GM19468 (cell line): ENCODE results near the gene RPP25L.

Experiments
- ATAC-seq: cut with Tn5 transposase; IDR thresholded peaks from one replicate; pipeline ENCODE4 v1.9.1; 2021; ENCODE audit warnings: mild to moderate bottlenecking, moderate library complexity, moderate number of reproducible peaks; ENCODE audit not compliant: unreplicated experiment; ENCODE audit errors: extremely low read depth

RPP25L gene

GRCh38 chr9:34588671-34589635 lies 22.9 kb downstream of the RPP25L start:
- no peak for ATAC-seq

DNA sequence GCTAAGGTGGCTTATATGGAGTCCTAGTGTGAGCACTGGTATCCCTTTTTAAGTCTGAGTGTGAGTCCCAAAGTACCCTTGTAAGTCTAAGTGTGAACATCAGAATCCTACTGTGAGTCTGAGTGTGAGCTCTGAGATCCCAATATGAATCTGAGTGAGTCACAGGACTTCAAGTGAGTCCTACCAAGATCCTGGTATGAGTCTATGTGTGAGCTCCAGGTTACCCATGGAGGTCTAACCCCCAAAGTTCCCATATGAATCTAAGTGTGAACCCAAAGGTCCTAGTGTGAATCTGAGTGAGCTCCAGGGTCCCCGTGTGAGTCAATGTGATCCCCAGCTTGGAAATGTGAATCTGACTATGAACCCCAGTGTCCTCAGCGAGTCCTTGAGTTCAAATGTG lies 24.6 kb downstream of the RPP25L start:
- ATAC-seq, result no peak

- ATAC-seq, result no peak
These were observed 25.8 kb downstream of the RPP25L start for GRCh38 chr9:34585946-34586669.

DNA sequence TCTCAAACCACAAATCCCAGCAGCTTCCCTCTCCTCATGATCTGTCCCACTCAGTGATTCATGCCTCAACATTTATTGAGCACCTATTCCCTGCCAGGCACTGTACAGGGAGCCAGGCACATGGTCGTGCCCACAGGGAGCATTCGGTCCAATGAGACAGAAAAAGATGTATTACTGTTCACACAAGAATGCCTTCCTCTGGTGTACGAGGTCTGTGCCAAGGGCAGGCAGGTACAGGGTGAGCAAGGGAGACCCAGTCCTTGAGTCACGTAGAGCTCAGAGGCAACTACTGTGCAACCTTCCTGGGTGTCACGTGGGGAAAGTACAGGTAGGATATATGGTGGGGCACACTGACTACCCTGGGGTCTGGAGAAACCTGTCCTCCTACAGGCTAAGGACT lies 26.9 kb downstream of the RPP25L start:
- no peak for ATAC-seq

DNA sequence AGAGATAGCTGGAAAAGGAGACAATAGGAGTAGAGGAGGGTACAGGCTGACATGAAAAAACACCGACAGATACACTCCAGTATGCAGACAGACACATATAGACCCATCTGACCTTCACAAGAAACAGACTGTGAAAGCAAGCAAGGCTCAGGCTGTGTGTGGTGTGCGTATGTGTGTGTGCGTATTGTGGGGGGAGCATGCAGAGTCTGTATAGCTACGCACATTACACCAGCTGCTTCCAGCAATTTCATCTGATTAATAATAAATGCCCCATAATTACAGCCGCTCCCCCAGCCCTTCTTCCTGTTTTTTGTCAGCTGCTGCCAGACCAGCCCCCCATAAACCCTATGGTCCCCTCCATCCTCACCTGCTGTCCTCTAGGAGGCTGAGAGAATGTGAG lies 29.1 kb downstream of the RPP25L start:
- ATAC-seq, result no peak

DNA sequence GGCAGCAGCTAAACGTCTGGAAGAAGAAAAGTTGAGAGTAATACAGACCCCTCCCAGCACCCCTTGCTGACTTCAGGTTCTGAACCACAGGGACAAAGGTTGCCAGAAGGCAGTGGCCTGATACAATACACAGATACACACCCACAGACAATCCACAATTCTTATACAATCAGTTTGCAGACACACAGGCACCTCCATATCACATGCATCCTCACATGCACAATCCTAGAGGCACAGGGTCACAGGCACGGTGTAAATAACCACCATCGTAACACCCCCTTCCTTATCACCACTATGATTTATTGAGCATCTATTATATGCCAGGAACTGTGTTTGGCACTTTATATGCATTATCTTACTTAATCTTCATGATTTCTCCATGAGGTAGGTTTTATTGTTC lies 30.6 kb downstream of the RPP25L start:
- ATAC-seq, result no peak

DNA sequence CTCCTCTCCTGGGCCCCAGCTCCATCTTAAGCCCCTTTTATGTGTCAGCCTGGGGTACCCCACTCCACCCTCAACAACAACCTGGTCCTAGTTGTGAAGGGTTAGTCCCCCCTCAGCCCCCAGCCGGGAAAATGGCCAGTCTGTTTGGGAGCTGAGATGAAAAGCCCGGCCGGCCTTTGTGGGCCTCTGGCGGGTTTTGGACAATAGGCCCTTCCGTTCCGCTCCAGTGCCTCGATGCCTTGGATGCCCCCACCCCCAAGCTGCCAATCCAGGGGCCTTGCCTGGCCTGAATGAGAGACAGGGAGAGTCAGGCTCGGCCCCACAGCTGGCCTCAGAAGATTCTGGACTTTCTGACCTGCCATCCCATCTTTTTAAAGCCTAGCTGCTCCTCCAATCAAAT lies 31.5 kb downstream of the RPP25L start:
- no peak for ATAC-seq

- no peak for ATAC-seq
These were observed 32.1 kb downstream of the RPP25L start for GRCh38 chr9:34579808-34580163.

DNA sequence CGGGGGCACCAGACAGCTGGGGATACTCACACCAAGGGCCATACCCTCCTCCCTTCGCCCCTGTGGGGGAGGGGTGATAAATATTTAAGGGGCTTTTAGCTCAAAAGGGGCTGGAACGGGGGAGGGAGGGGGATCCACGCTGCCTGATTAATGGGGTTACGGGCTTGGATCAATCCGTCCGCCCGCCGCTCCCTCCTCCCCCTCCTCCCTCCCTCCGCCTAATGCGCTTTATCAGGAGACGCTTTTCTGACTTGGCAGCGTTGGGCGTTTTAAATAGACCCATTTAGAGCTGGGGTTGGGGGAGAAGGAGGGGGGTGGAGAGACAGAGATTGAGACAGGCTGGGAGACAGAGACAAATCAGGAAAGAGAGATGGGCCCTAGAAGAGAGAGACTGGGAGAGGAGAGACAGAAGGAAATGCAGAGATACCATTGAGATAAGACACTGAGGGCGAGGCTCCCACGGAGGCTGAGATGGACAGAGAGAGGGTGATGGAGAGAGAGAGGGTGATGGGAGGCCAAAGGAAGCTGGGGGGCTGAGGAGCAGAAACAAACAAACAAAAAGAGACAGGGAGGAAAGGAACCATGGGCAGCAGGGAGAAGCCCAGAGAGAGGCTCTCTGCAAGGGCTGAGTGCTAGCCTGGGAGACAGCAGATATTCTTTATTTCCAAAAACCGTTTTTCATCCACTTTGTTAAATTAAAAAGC lies 32.6 kb downstream of the RPP25L start:
- no peak for ATAC-seq

- ATAC-seq, result no peak
These were observed 33.4 kb downstream of the RPP25L start for GRCh38 chr9:34578241-34579103.

- no peak for ATAC-seq
These were observed 34.3 kb downstream of the RPP25L start for GRCh38 chr9:34577400-34578240.

GRCh38 chr9:34576597-34577399 lies 35.1 kb downstream of the RPP25L start:
- ATAC-seq, result no peak

GRCh38 chr9:34575862-34576596 lies 35.9 kb downstream of the RPP25L start:
- no peak for ATAC-seq

GRCh38 chr9:34575241-34575640 lies 36.7 kb downstream of the RPP25L start:
- no peak for ATAC-seq

DNA sequence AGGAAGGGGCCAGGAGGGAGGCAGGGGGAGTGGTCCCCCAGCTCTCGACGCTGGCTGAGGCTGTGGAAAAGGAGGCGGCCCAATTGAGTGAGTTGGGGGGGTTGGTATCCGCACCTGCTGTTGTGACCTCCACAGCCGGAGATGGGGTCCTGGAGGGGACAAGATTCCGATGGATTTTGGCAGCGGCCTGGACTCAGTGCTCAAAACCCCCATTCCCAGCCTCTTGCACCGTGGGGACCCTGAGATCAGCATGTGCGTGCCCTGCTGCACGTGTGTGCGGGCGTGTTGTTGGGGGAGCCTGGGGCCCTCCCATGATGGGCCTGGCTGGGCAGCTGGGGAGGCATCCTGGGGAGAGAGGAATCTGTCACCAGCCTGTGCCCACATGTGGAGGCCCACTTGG lies 37.3 kb downstream of the RPP25L start:
- no peak for ATAC-seq

DNA sequence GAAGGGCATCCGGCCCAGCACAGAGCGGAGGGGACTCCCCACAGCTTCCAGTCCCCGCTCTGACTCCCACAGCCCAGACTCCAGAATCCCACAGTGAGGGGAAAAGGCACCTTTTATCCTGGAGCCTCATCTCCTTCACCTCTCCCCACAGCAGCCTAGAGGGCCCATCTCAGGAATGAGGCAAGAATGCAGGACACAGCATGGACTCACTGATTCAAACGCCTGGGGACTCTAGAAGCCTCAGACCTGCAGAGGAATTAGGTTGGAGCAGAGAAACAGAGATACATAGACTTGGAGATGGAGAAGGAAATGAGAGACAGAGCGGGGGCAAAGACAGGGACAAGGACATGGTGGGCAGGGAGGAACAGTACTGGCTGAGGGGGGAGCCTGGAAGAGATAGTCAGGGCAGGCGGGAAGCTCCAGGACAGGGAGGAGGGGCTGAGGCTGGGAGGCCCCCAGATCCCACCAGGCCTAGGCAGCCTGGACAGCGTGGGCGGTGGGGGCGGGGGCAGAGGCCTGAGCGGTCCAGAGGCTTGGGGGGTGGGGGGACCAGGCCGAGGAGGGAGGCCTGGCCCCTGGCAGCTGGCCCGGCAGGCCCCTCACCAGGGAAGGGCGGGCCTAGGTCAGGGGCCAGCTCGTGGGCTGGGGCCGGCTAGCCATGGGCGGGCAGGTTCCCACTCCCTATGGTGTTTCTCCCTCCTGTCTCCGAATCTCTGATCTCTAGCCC lies 38.1 kb downstream of the RPP25L start:
- ATAC-seq, result no peak

- no peak for ATAC-seq
These were observed 39.3 kb downstream of the RPP25L start for GRCh38 chr9:34572628-34573027.
